GM10847 (cell line): ENCODE data around the gene NECTIN3.

ENCODE experiments used
- POLR2A ChIP-seq: IDR thresholded peaks from 2 replicates; pipeline ENCODE4 v1.6.1; 2011; ENCODE audit not compliant: insufficient read length; ENCODE audit errors: extremely low read depth

The NECTIN3 gene

GRCh38 chr3:111071257-111072030, at the start of gene NECTIN3:
Gene NECTIN3, plus strand, starts transcription at chr3:111071816. Its CDS starts 202 bp downstream, at chr3:111072018.
- no peak for TF ChIP-seq POLR2A

- TF ChIP-seq POLR2A = no peak
Observed at GRCh38 chr3:111027868-111028267, 43.7 kb upstream of the NECTIN3 start.

GRCh38 chr3:111031538-111031937, 40.1 kb upstream of the NECTIN3 start:
- TF ChIP-seq POLR2A = no peak

- no peak for TF ChIP-seq POLR2A
Observed at GRCh38 chr3:111032677-111033076, 38.9 kb upstream of the NECTIN3 start.

GRCh38 chr3:111033470-111034050, 38.1 kb upstream of the NECTIN3 start:
- no peak for TF ChIP-seq POLR2A

GRCh38 chr3:111035316-111035715, 36.3 kb upstream of the NECTIN3 start:
- TF ChIP-seq POLR2A = no peak

GRCh38 chr3:111035902-111036301, 35.7 kb upstream of the NECTIN3 start:
- no peak for TF ChIP-seq POLR2A

- TF ChIP-seq POLR2A = no peak
Observed at GRCh38 chr3:111040959-111041358, 30.7 kb upstream of the NECTIN3 start.

GRCh38 chr3:111045564-111045963, 26.1 kb upstream of the NECTIN3 start:
- TF ChIP-seq POLR2A = no peak

GRCh38 chr3:111047042-111047441, 24.6 kb upstream of the NECTIN3 start:
- no peak for TF ChIP-seq POLR2A

GRCh38 chr3:111047812-111048435, 23.7 kb upstream of the NECTIN3 start:
- TF ChIP-seq POLR2A = no peak

- no peak for TF ChIP-seq POLR2A
Observed at GRCh38 chr3:111051354-111051753, 20.3 kb upstream of the NECTIN3 start.

GRCh38 chr3:111068574-111068973, 3.0 kb upstream of the NECTIN3 start:
- TF ChIP-seq POLR2A = no peak

- TF ChIP-seq POLR2A = no peak
Observed at GRCh38 chr3:111069974-111070771, 1.4 kb upstream of the NECTIN3 start.

GRCh38 chr3:111070772-111071256, 802 bp upstream of the NECTIN3 start:
- no peak for TF ChIP-seq POLR2A
